ENCODE measurements around the gene MSI2.

- TF ChIP-seq EP300 (IDR thresholded peaks at IDR 0.05; ENCODE audit: borderline replicate concordance) (no peak), EGR1 (IDR thresholded peaks at IDR 0.05) (no peak), YY1 (IDR thresholded peaks at IDR 0.05; ENCODE audit: low read depth) (no peak), REST (IDR thresholded peaks at IDR 0.05; ENCODE audit: low read depth) (no peak), CEBPB (IDR thresholded peaks at IDR 0.05) (no peak), NFIC (IDR thresholded peaks at IDR 0.05) (no peak), MAX (IDR thresholded peaks at IDR 0.05) (no peak), ZBTB7A (IDR thresholded peaks at IDR 0.05; ENCODE audit: low read depth) (no peak), FOXM1 (IDR thresholded peaks at IDR 0.05; ENCODE audit: borderline replicate concordance, low read depth) (no peak), CREB1 (IDR thresholded peaks at IDR 0.05; ENCODE audit: low read depth) (no peak)
Measured at GRCh38 chr17:57603546-57603945, 347.2 kb downstream of the MSI2 start.

All from Ishikawa (cell line).